IPS-NIHi7 (cell line): ENCODE measurements around the gene KCNK4.
"Not testable (repeated sequence)": the region's sequence is repeated elsewhere in the genome, so short reads cannot be mapped to it uniquely, and the experiment has no call there.

Experiments
- DNase-seq: peaks from one replicate; pipeline ENCODE4 v3.0.0; 2012; ENCODE audit warnings: mixed read lengths; ENCODE audit errors: extremely low spot score

Gene KCNK4

GRCh38 chr11:64306876-64307622, 15.9 kb downstream of the KCNK4 start:
- no peak for DNase-seq

- not testable (repeated sequence) for DNase-seq
These were observed 16.7 kb downstream of the KCNK4 start for GRCh38 chr11:64307795-64308194.

- DNase-seq = no peak
These were observed 21.8 kb downstream of the KCNK4 start for GRCh38 chr11:64312947-64313346.

DNA sequence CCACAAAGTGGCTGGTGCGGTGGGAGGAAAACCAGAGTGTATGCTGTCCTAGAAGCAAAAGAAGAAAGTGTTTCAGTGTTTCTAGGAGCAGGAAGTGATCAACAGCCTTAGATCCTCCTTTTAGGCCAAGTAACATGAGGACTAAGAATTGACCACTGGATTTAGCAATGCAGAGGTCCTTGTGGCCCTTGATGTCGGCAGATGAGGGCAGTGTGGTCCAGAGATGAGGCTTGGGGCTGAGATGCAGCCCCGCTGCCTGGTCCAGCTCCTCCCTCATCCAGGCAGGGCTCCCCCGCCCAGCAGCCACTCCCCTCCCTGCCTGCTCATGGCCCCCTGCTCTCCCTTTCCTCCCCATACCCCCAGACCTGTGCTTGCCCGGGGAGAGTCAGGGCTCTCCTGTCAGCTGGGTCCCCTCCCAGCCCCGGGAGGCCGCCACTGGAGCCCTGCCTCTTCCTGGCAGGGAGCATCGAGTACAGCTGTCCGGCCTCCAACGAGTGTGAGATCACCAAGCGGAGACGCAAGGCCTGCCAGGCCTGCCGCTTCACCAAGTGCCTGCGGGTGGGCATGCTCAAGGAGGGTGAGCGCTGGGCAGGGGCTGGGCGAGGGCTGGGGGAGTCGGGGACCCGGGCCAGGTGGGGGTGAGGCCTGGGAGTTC, 22.5 kb downstream of the KCNK4 start:
- DNase-seq = no peak

DNA sequence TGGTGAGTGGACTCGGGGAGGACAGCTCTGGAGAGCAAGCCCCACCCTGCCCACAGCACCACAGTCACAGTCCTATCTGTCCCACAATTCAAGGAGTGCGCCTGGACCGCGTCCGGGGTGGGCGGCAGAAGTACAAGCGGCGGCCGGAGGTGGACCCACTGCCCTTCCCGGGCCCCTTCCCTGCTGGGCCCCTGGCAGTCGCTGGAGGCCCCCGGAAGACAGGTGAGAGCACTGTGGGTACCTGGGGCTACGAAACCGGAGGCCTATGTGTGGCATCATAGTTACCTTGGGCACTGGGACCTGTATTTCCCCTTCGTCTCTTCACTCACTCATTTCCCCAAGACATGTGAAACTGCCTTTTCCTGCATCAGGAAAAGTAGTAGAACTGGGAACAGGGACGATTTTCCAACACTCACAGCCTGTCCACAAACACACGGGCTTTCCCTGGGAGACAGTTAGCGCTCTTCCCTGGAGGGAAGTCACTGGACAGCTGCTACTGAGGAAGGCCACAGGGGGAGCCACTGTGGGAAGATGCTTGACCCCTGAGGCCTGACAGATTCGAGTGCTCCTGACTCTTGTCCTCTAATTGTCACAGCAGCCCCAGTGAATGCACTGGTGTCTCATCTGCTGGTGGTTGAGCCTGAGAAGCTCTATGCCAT, 23.2 kb downstream of the KCNK4 start:
- DNase-seq = no peak

- no peak for DNase-seq
These were observed 23.9 kb downstream of the KCNK4 start for GRCh38 chr11:64314805-64315561.

- DNase-seq = not testable (repeated sequence)
These were observed 24.8 kb downstream of the KCNK4 start for GRCh38 chr11:64315667-64316526.

GRCh38 chr11:64316672-64317324, 25.7 kb downstream of the KCNK4 start:
- DNase-seq = no peak

DNA sequence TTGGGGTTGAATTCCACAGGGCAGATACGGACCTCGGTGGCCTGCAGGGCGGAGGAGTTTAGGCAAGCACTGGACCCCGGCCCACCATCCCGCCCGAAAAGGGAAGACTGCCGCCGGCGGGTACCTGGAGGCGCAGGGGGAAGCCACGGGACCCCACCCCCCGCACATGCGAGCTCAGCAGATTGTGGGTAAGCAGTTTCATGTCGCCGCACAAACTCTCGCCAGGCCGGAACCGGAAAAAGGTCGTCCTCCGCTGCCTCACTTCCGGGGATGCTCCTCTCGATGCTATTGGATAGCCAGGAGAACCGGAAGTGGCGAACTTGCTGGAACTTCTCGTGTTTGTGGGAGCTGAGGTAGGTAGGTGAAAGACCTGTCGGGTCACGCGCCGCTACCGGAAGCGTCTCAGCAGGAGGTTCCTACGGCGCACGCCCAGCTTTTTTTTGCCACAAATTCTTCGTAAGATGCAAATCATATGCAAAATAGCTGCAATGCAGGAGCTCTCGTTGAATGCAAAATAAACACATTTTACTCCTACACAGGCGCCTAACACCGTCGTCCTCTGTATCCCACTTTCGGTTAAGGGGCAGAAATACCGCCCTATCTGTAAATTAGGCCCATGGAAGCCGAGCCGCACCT, 26.3 kb downstream of the KCNK4 start, which contains the start of gene TRMT112:
Gene TRMT112 (minus strand): TSS at position 235 of the 636 bp plus-strand sequence. CDS start 33 bp downstream, at position 202.
- peak; percentile 88 for DNase-seq

- peak; percentile 89 for DNase-seq
These were observed 27.1 kb downstream of the KCNK4 start, which contains the start of gene PRDX5 for GRCh38 chr11:64317961-64318765. Gene PRDX5, plus strand, starts transcription at chr11:64318121. Its CDS starts 95 bp downstream, at chr11:64318216.

DNA sequence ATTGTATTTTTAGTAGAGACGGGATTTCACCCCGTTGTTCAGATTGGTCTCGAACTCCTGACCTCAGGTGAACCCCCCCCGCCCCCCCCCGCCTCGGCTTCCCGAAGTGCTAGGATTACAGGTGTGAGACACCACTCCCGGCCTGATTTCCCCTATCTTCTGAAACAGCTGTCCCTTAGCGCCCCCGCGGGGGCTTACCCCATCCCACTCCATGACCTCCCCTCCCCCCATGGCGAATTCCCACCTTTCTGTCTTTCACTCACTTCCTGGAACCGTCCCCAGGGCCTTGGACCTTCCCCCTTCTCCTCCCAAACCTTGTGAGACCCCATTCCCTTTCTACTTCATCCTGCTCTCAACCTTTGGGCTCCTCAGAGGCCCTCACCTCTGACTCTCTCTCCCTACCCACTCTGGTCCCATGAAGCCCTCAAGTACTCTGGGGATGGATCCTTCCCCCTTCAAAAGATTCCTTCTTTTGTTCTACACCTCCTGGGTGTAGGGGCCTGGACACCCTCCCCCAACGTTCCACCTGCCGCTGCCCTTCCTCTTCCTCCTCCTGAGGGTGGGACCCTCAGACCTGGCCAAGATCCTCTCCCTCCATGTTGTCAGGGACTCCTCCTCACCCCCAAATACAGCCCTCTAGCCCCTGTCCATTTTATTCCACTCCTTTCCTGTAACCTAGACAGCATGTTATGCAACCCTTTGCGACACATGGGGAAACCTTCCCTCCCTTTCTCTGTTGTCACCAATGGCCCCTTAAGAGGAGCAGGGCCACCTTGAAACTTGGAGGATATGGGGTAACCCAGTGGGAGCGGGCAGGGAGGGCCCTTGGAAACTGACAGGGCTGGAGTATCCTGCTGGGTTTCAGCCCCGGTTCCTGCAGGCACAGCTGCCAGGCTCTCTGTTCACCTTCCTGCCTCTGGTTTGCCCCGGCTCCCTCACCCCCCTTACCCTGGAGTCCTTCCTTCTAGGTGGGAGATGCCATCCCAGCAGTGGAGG, 28.0 kb downstream of the KCNK4 start:
- no peak for DNase-seq

- DNase-seq = no peak
These were observed 29.5 kb downstream of the KCNK4 start for GRCh38 chr11:64320556-64320955.

- DNase-seq = no peak
These were observed 29.9 kb downstream of the KCNK4 start for GRCh38 chr11:64321026-64321425.

DNA sequence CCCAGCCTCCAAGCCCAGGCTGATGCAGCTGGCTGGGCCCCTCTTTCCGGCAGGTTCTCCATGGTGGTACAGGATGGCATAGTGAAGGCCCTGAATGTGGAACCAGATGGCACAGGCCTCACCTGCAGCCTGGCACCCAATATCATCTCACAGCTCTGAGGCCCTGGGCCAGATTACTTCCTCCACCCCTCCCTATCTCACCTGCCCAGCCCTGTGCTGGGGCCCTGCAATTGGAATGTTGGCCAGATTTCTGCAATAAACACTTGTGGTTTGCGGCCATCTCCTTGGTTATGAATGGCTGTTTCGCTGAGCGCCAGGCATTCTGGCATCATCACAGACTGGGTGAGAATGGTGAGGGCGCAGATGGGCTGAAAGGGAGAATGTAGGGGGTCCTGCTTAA, 30.4 kb downstream of the KCNK4 start:
- no peak for DNase-seq

GRCh38 chr11:64322925-64323260, 31.8 kb downstream of the KCNK4 start:
- no peak for DNase-seq

GRCh38 chr11:64323373-64323772, 32.3 kb downstream of the KCNK4 start:
- DNase-seq = no peak

DNA sequence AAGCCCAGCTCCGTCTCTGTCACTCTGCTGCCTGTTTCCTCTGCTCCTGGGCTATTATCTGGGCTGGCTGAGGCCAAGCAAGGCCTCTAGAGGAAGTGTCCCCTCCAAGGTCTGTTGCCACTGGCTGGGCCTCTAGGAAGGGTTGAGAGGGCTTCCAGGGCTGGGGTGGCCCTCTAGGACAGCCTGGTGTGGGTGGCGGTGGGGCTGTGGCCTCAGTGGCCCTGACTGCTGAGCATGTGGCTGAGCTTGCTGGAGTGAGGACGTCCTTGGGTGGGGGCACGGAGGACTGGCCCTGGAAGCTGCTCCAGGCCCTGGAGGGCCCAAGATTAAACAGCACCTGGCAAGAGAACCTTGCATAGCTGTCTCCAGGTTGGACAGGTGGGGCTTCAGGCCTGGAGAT, 32.9 kb downstream of the KCNK4 start:
- not testable (repeated sequence) for DNase-seq
